HepG2 (cell line): Measurements from ENCODE around the gene RALBP1. TPM values are rescaled to one million over a fixed set of nuclear protein-coding genes. Genes with fewer than 3 reads are reported as not detected.

Source experiments
- ATAC-seq: fragments of 200-7000 bp; cut with Tn5 transposase; 3 replicates; pipeline ENCODE4 v1.9.1; 2020; ENCODE audit warnings: mild to moderate bottlenecking, moderate library complexity
- BruUV-seq: library from RNA; stranded (reverse); fragments of 400-500 nt; replicated peaks from 2 replicates; lab custom pipeline; 2021; lab: Mats Ljungman, UMichigan
- CTCF ChIA-PET: fragments of 300-600 bp; formaldehyde crosslinking; extraction: SDS; loops from one replicate; lab custom pipeline; 2021; ENCODE audit warnings: low total read pairs, inconsistent platforms, low intra/inter-chr PET ratio; lab: Yijun Ruan, JAX
- POLR2A ChIA-PET: fragments of 350-600 bp; sonication (Branson Sonifier 250); formaldehyde crosslinking; loops from one replicate; lab custom pipeline; 2020; ENCODE audit warnings: antibody characterized with exemption, inconsistent platforms; lab: Yijun Ruan, JAX
- DNase-seq: peaks from one replicate; pipeline ENCODE4 v3.0.0-alpha.2; 2015; ENCODE audit warnings: low spot score
- FAIRE-seq: peaks from 3 replicates; lab custom pipeline; 2011; peaks lifted over from hg19 to GRCh38; lab: Jason Lieb, UNC
- H2AFZ ChIP-seq: one replicate; pipeline ENCODE4 v1.6.1; 2011; ENCODE audit warnings: low read length, inconsistent platforms
- H3K27ac ChIP-seq: fragments of 300-600 bp; 3 replicates; pipeline ENCODE4 v1.8.0; 2011; ENCODE audit warnings: mixed run types, mild to moderate bottlenecking, mixed read lengths, low read length, inconsistent platforms; ENCODE audit not compliant: insufficient read depth; ENCODE audit errors: extremely low read length
- H3K27me3 ChIP-seq, 2 experiments: fragments of 200-600 bp in 1 of 2; 2 replicates in 1 of 2; 3 replicates in 1 of 2; pipeline versions ENCODE4 v1.6.0 to v1.8.0; 2011; ENCODE audit warnings: low read length in 2 of 2, mild to moderate bottlenecking in 2 of 2, moderate library complexity in 2 of 2, inconsistent platforms in 1 of 2; ENCODE audit not compliant: insufficient read depth in 2 of 2, control insufficient read depth in 1 of 2
- H3K36me3 ChIP-seq, 2 experiments: fragments of 200-600 bp in 1 of 2; replicated peaks in 1 of 2; 2 replicates in 1 of 2; 3 replicates in 1 of 2; pipeline versions ENCODE4 v1.5.1 to v1.8.0; 2011; ENCODE audit warnings: low read length in 2 of 2, inconsistent platforms in 1 of 2; ENCODE audit not compliant: insufficient read depth in 2 of 2, control insufficient read depth in 1 of 2
- H3K4me1 ChIP-seq: 2 replicates; pipeline ENCODE4 v1.5.1; 2012; ENCODE audit warnings: low read length, inconsistent platforms; ENCODE audit not compliant: insufficient read depth
- H3K4me2 ChIP-seq: 2 replicates; pipeline ENCODE4 v1.6.0; 2011; ENCODE audit warnings: low read depth, low read length, inconsistent platforms
- H3K4me3 ChIP-seq, 3 experiments: fragments of 200-600 bp in 1 of 3; sonication (generic), shearing (Covaris generic) in 1 of 3; replicated peaks in 1 of 3; 2 replicates each; pipeline ENCODE4 v1.5.1; 2011 to 2016; ENCODE audit warnings: low read length in 3 of 3, inconsistent platforms in 2 of 3, low read depth in 2 of 3, mild to moderate bottlenecking in 2 of 3, control low read depth in 1 of 3, mixed read lengths in 1 of 3; ENCODE audit not compliant: insufficient read depth in 1 of 3
- H3K79me2 ChIP-seq: one replicate; pipeline ENCODE4 v1.6.1; 2011; ENCODE audit warnings: low read length, inconsistent platforms; ENCODE audit not compliant: insufficient read depth
- H3K9ac ChIP-seq: 2 replicates; pipeline ENCODE4 v1.6.0; 2011; ENCODE audit warnings: mild to moderate bottlenecking, low read depth, low read length, inconsistent platforms; ENCODE audit not compliant: insufficient read depth
- H3K9me3 ChIP-seq: 2 replicates; pipeline ENCODE4 v1.5.1; 2012; ENCODE audit warnings: mild to moderate bottlenecking, low read length
- H4K20me1 ChIP-seq: 2 replicates; pipeline ENCODE4 v1.6.0; 2011; ENCODE audit warnings: inconsistent platforms, mild to moderate bottlenecking, low read length, moderate library complexity; ENCODE audit not compliant: insufficient read depth
- DMAP1 ChIP-seq: IDR thresholded peaks from 2 replicates; pipeline ENCODE4 v1.6.1; 2016
- EZH2 ChIP-seq: conservative IDR thresholded peaks from 2 replicates; pipeline ENCODE4 v1.6.1; 2012; ENCODE audit warnings: mild to moderate bottlenecking, low read depth, low read length, moderate library complexity
- HNF4A ChIP-seq: sonication (generic); formaldehyde crosslinking; IDR thresholded peaks from 2 replicates; pipeline ENCODE4 v1.4.0; 2020; ENCODE audit warnings: missing genetic modification reagents
- KDM5A ChIP-seq: fragments of 200-600 bp; sonication (generic); IDR thresholded peaks from 2 replicates; pipeline ENCODE4 v1.7.0; 2018; ENCODE audit warnings: antibody characterized with exemption, mild to moderate bottlenecking, low read length, borderline replicate concordance
- MAF1 ChIP-seq: sonication (generic); formaldehyde crosslinking; IDR thresholded peaks from 2 replicates; pipeline ENCODE4 v1.5.0; 2020; ENCODE audit warnings: missing genetic modification reagents, borderline replicate concordance
- MYC ChIP-seq: sonication (generic); formaldehyde crosslinking; IDR thresholded peaks from 2 replicates; pipeline ENCODE4 v1.9.0; 2021; ENCODE audit warnings: missing genetic modification reagents, borderline replicate concordance
- SALL2 ChIP-seq: sonication (generic); formaldehyde crosslinking; IDR thresholded peaks from 2 replicates; pipeline ENCODE4 v1.8.1; 2023; ENCODE audit warnings: mild to moderate bottlenecking, missing genetic modification reagents, inconsistent platforms
- SIX1 ChIP-seq: sonication (generic); formaldehyde crosslinking; IDR thresholded peaks from 2 replicates; pipeline ENCODE4 v1.4.0; 2020; ENCODE audit warnings: missing genetic modification reagents, borderline replicate concordance
- SMARCC2 ChIP-seq: fragments of 450-650 bp; IDR thresholded peaks from 2 replicates; pipeline ENCODE4 v1.6.1; 2017; ENCODE audit warnings: antibody characterized with exemption, mild to moderate bottlenecking
- SOX13 ChIP-seq, 3 experiments: fragments of 450-650 bp in 1 of 3; sonication (generic) in 1 of 3; formaldehyde crosslinking in 1 of 3; IDR thresholded peaks in 2 of 3; conservative IDR thresholded peaks in 1 of 3; 2 replicates each; pipeline versions ENCODE4 v1.5.0 to v1.6.1; 2016 to 2020; ENCODE audit warnings: antibody characterized with exemption in 1 of 3, mild to moderate bottlenecking in 1 of 3, missing compliant biosample characterization in 1 of 3, missing genetic modification reagents in 1 of 3, moderate library complexity in 1 of 3
- SP1 ChIP-seq, 2 experiments: fragments of 450-650 bp in 1 of 2; sonication (generic) in 1 of 2; formaldehyde crosslinking in 1 of 2; IDR thresholded peaks; 2 replicates each; pipeline versions ENCODE4 v1.4.0 to v1.6.1; 2016 to 2020; ENCODE audit warnings: missing genetic modification reagents in 1 of 2
- ZBTB21 ChIP-seq: sonication (generic); formaldehyde crosslinking; IDR thresholded peaks from 2 replicates; pipeline ENCODE4 v1.4.0; 2020; ENCODE audit warnings: missing genetic modification reagents
- ZNF468 ChIP-seq: sonication (generic); formaldehyde crosslinking; IDR thresholded peaks from 2 replicates; pipeline ENCODE4 v1.8.0; 2022; ENCODE audit warnings: mild to moderate bottlenecking, moderate library complexity, missing genetic modification reagents
- WGBS: methylation state at CpG from one replicate; pipeline ENCODE4 v1.1.6; 2017; ENCODE audit warnings: low lambda C conversion rate; 5-methylcytosine and 5-hydroxymethylcytosine counted together
- in situ Hi-C: cut with HindIII; loops from 2 replicates; pipeline ENCODE4 v1.10.0; 2017; ENCODE audit warnings: low pct_unique_long_range_greater_than_20kb; ENCODE audit not compliant: extremely low pct_ligation_motif_present
- intact Hi-C: fragments of 100-400 bp; cut with micrococcal nuclease; formaldehyde crosslinking; loops from one replicate; pipeline ENCODE4 v1.10.0; 2022; ENCODE audit not compliant: unreplicated experiment
- polyA plus RNA-seq, 8 experiments: library from polyadenylated mRNA; depleted of rRNA in 3 of 8; stranded (reverse) in 7 of 8; unstranded in 1 of 8; fragments of >200 nt; fragmentation: Illumina TruSeq in 4 of 8; extraction: Trizol in 4 of 8; gene quantifications; 2 replicates each; pipeline versions ENCODE4 v1.2.1 to v1.2.3, GENCODE V29; 2011 to 2016; ENCODE audit warnings: low read depth in 4 of 8, missing spikeins in 1 of 8, mixed read lengths in 1 of 8; ENCODE audit not compliant: insufficient read depth in 1 of 8
- total RNA-seq, 5 experiments: library from RNA; depleted of rRNA; stranded (reverse); fragments of >200 nt; fragmentation: Illumina TruSeq; extraction: Trizol; gene quantifications; 2 replicates each; pipeline ENCODE4 v1.2.3, GENCODE V29; 2016; ENCODE audit warnings: low read depth in 1 of 5
- TF ChIP-seq, protein P1 (sequence below): sonication (generic); formaldehyde crosslinking; IDR thresholded peaks from 2 replicates; pipeline ENCODE4 v1.8.1; 2023; ENCODE audit warnings: missing genetic modification reagents, inconsistent platforms, borderline replicate concordance
- TF ChIP-seq, protein P2 (sequence below): sonication (generic); formaldehyde crosslinking; IDR thresholded peaks from 2 replicates; pipeline ENCODE4 v1.4.0; 2020; ENCODE audit warnings: mild to moderate bottlenecking, missing genetic modification reagents

Gene RALBP1
- total and polyA plus RNA-seq, 2 of the 13 experiments (the other 11 are each of a cell fraction or from before 2014, with no cell fraction given) = 24.5 to 33.1 TPM

DNA sequence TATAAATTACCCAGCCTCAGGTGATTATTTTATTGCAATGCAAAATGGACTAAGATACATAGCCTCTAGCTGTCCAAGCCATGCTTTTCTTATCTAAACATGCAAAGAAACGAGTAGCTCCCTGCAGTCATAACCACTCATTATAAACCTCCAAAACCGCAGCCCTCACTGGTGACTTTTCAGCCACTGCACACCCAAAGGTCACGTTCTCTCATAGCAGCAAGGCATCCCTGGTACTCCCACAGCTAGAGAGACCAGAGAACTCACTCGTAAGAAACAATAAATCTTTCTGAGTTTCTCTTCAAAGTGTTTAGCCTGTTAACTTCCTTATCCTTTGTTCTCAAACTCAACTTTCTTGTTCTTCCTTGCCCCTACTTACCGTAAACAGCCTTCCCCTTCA lies 28.5 kb upstream of the RALBP1 start:
- peaks cover 11% of the 10 kb centered on the region for H3K4me1 ChIP-seq
- H3K36me3 ChIP-seq = no peaks in the 10 kb centered on the region
- ATAC-seq (no peak), DNase-seq (no peak), FAIRE-seq (no peak)
- ChIA-PET CTCF (no interaction called here), POLR2A (no interaction called here)
- no peak overlapping the region for H3K4me3 ChIP-seq
- no peaks in the 10 kb centered on the region; a peak in 1 of 5 replicates for H3K27me3 ChIP-seq
- no peak overlapping the region for H3K4me2 ChIP-seq
- BruUV-seq = no TSS peak
- H3K27ac ChIP-seq = no peak overlapping the region
- H3K79me2 ChIP-seq = no peaks in the 10 kb centered on the region
- in situ Hi-C loops = no loop called here
- no peaks in the 10 kb centered on the region for H4K20me1 ChIP-seq
- no peak overlapping the region for H2AFZ ChIP-seq
- intact Hi-C loops = no loop called here
- peaks cover 11% of the 10 kb centered on the region for H3K9me3 ChIP-seq
- no peak overlapping the region for H3K9ac ChIP-seq
- WGBS = 37% methylated on average over 5 of the region's 5 CpGs
- TF ChIP-seq EZH2 = no peak
- TF ChIP-seq SALL2 (CRISPR knock-in tag) = no peak
- no peak for TF ChIP-seq SMARCC2
- TF ChIP-seq ZNF468 (CRISPR knock-in tag) = no peak
- TF ChIP-seq MAF1 (CRISPR knock-in tag) = no peak
- TF ChIP-seq HNF4A (CRISPR knock-in tag) = no peak
- TF ChIP-seq MYC (CRISPR knock-in tag) = no peak
- TF ChIP-seq, protein P1, sequence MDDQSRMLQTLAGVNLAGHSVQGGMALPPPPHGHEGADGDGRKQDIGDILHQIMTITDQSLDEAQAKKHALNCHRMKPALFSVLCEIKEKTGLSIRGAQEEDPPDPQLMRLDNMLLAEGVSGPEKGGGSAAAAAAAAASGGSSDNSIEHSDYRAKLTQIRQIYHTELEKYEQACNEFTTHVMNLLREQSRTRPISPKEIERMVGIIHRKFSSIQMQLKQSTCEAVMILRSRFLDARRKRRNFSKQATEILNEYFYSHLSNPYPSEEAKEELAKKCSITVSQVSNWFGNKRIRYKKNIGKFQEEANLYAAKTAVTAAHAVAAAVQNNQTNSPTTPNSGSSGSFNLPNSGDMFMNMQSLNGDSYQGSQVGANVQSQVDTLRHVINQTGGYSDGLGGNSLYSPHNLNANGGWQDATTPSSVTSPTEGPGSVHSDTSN (CRISPR knock-in tag) = no peak
- no peak for TF ChIP-seq SIX1
- TF ChIP-seq ZBTB21 (CRISPR knock-in tag) = no peak
- no peak for TF ChIP-seq SOX13 (IDR thresholded peaks at IDR 0.05)
- TF ChIP-seq SOX13 (CRISPR knock-in tag; conservative IDR thresholded peaks at IDR 0.05 in 1 of 2, IDR thresholded peaks at IDR 0.05 in 1 of 2) = no peak
- TF ChIP-seq DMAP1 (CRISPR knock-in tag) = no peak
- TF ChIP-seq, protein P2, sequence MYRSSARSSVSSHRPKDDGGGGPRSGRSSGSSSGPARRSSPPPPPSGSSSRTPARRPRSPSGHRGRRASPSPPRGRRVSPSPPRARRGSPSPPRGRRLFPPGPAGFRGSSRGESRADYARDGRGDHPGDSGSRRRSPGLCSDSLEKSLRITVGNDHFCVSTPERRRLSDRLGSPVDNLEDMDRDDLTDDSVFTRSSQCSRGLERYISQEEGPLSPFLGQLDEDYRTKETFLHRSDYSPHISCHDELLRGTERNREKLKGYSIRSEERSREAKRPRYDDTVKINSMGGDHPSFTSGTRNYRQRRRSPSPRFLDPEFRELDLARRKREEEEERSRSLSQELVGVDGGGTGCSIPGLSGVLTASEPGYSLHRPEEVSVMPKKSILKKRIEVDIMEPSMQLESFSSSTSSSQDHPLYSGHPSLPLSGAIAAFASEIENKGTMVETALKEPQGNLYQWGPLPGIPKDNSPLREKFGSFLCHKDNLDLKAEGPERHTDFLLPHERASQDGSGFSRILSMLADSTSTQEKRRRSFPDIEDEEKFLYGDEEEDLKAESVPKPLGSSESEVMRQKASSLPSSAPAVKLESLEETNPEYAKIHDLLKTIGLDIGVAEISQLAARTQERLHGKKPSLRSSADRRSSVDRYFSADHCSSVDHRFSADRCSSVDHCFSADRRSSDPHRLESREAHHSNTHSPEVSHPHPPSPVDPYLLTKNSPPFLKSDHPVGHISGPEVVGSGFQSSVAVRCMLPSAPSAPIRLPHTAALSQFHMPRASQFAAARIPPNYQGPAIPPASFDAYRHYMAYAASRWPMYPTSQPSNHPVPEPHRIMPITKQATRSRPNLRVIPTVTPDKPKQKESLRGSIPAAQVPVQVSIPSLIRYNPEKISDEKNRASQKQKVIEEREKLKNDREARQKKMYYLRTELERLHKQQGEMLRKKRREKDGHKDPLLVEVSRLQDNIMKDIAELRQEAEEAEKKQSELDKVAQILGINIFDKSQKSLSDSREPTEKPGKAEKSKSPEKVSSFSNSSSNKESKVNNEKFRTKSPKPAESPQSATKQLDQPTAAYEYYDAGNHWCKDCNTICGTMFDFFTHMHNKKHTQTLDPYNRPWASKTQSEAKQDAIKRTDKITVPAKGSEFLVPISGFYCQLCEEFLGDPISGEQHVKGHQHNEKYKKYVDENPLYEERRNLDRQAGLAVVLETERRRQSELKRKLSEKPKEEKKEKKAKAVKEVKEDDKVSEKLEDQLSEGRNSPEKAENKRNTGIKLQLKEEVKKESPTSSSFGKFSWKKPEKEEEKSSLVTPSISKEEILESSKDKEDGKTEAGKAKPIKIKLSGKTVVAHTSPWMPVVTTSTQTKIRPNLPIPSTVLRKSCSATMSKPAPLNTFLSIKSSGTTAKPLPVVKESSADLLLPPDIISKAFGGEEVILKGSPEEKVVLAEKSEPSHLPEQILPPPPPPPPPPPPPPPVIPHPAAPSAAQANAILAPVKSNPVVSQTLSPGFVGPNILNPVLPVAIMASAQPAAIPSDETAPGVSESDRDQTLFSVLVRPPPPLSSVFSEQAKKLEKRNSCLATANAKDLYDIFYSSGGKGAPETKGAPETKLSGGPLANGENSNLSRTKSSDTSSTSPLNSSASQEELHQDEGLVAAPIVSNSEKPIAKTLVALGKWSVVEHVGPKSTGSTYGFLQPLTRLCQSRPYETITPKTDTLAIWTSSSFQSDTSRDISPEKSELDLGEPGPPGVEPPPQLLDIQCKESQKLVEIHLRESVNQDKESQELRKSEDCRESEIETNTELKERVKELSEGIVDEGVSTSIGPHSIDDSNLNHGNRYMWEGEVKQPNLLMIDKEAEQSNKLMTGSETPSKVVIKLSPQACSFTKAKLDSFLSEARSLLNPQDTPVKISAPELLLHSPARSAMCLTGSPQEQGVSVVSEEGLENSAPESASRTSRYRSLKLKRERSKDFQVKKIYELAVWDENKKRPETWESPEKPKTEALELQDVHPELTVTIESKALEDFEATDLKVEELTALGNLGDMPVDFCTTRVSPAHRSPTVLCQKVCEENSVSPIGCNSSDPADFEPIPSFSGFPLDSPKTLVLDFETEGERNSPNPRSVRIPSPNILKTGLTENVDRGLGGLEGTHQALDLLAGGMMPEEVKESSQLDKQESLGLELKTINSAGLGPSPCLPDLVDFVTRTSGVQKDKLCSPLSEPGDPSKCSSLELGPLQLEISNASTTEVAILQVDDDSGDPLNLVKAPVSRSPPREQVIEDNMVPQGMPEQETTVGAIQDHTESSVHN (CRISPR knock-in tag) = no peak
- TF ChIP-seq KDM5A = no peak
- no peak for TF ChIP-seq SP1 (IDR thresholded peaks at IDR 0.05)
- no peak for TF ChIP-seq SP1 (CRISPR knock-in tag; IDR thresholded peaks at IDR 0.05)
